HepG2 (cell line): ENCODE data around the gene CPNE2. TPM values are rescaled to one million over a fixed set of nuclear protein-coding genes. Genes with fewer than 3 reads are reported as not detected.
A peak's percentile ranks its signal among the peaks of the same experiment; 100 is the strongest.

Experiments
- ARNTL ChIP-seq: sonication (generic); formaldehyde crosslinking; IDR thresholded peaks from 2 replicates; pipeline ENCODE4 v1.4.0; 2020; ENCODE audit warnings: mild to moderate bottlenecking, missing genetic modification reagents
- CBX1 ChIP-seq: IDR thresholded peaks from one replicate; pipeline ENCODE4 v1.6.1; 2016; ENCODE audit warnings: antibody characterized with exemption, low read depth
- CENPX ChIP-seq: sonication (generic); formaldehyde crosslinking; IDR thresholded peaks from 2 replicates; pipeline ENCODE4 v1.9.0; 2021; ENCODE audit warnings: mild to moderate bottlenecking, missing genetic modification reagents, moderate library complexity
- DNMT3B ChIP-seq: conservative IDR thresholded peaks from 2 replicates; pipeline ENCODE4 v1.6.1; 2016; ENCODE audit warnings: missing biosample characterization, control low read depth
- HOXA5 ChIP-seq: sonication (generic); formaldehyde crosslinking; IDR thresholded peaks from 2 replicates; pipeline ENCODE4 v1.4.0; 2020; ENCODE audit warnings: missing genetic modification reagents
- IRX3 ChIP-seq: sonication (generic); formaldehyde crosslinking; IDR thresholded peaks from 2 replicates; pipeline ENCODE4 v1.8.1; 2023; ENCODE audit warnings: mild to moderate bottlenecking, low read depth, missing genetic modification reagents, borderline replicate concordance
- KLF15 ChIP-seq: sonication (generic); formaldehyde crosslinking; IDR thresholded peaks from 2 replicates; pipeline ENCODE4 v1.8.1; 2023; ENCODE audit warnings: borderline replicate concordance, mild to moderate bottlenecking, inconsistent platforms, missing genetic modification reagents, mixed read lengths
- SRSF4 ChIP-seq: fragments of 200-400 bp; formaldehyde crosslinking; IDR thresholded peaks from one replicate; pipeline ENCODE4 v1.6.1; 2018; ENCODE audit warnings: mild to moderate bottlenecking, low read depth, low read length, moderate library complexity; ENCODE audit not compliant: poor library complexity, severe bottlenecking
- TEAD3 ChIP-seq: optimal IDR thresholded peaks from 2 replicates; pipeline ENCODE3; 2016; ENCODE audit warnings: borderline replicate concordance
- TSC22D2 ChIP-seq: sonication (generic); formaldehyde crosslinking; IDR thresholded peaks from 2 replicates; pipeline ENCODE4 v1.5.1; 2020; ENCODE audit warnings: missing genetic modification reagents, mild to moderate bottlenecking, borderline replicate concordance
- XRCC5 ChIP-seq: fragments of 200-400 bp; formaldehyde crosslinking; optimal IDR thresholded peaks from 2 replicates; pipeline ENCODE3; 2017; ENCODE audit warnings: mild to moderate bottlenecking, low read length
- ZBTB3 ChIP-seq: sonication (generic); formaldehyde crosslinking; IDR thresholded peaks from 2 replicates; pipeline ENCODE4 v1.4.0; 2020; ENCODE audit warnings: low read depth, mild to moderate bottlenecking, moderate library complexity, missing genetic modification reagents, borderline replicate concordance
- ZNF333 ChIP-seq: sonication (generic); formaldehyde crosslinking; IDR thresholded peaks from 2 replicates; pipeline ENCODE4 v1.4.0; 2020; ENCODE audit warnings: mild to moderate bottlenecking, missing genetic modification reagents, borderline replicate concordance
- ZNF33B ChIP-seq: sonication (generic); formaldehyde crosslinking; IDR thresholded peaks from 2 replicates; pipeline ENCODE4 v1.5.1; 2020; ENCODE audit warnings: mild to moderate bottlenecking, missing genetic modification reagents
- ZSCAN21 ChIP-seq: sonication (generic); formaldehyde crosslinking; IDR thresholded peaks from 2 replicates; pipeline ENCODE4 v1.8.0; 2022; ENCODE audit warnings: mild to moderate bottlenecking, missing genetic modification reagents, moderate library complexity, borderline replicate concordance
- polyA plus RNA-seq, 8 experiments: library from polyadenylated mRNA; depleted of rRNA in 3 of 8; stranded (reverse) in 7 of 8; unstranded in 1 of 8; fragments of >200 nt; fragmentation: Illumina TruSeq in 4 of 8; extraction: Trizol in 4 of 8; gene quantifications; 2 replicates each; pipeline versions ENCODE4 v1.2.1 to v1.2.3, GENCODE V29; 2011 to 2016; ENCODE audit warnings: low read depth in 4 of 8, missing spikeins in 1 of 8, mixed read lengths in 1 of 8; ENCODE audit not compliant: insufficient read depth in 1 of 8
- total RNA-seq, 5 experiments: library from RNA; depleted of rRNA; stranded (reverse); fragments of >200 nt; fragmentation: Illumina TruSeq; extraction: Trizol; gene quantifications; 2 replicates each; pipeline ENCODE4 v1.2.3, GENCODE V29; 2016; ENCODE audit warnings: low read depth in 1 of 5
- TF ChIP-seq, protein P1 (sequence below): sonication (generic); formaldehyde crosslinking; IDR thresholded peaks from 2 replicates; pipeline ENCODE4 v1.9.0; 2022; ENCODE audit warnings: missing genetic modification reagents, mild to moderate bottlenecking, borderline replicate concordance
- TF ChIP-seq, protein P2 (sequence below): IDR thresholded peaks from 2 replicates; pipeline ENCODE4 v1.6.1; 2016; ENCODE audit warnings: mild to moderate bottlenecking, missing biosample characterization, missing genetic modification reagents
- TF ChIP-seq, protein P3 (sequence below): sonication (generic); formaldehyde crosslinking; conservative IDR thresholded peaks from 2 replicates; pipeline ENCODE4 v1.4.0; 2020; ENCODE audit warnings: missing genetic modification reagents
- TF ChIP-seq, protein P4 (sequence below): sonication (generic); formaldehyde crosslinking; IDR thresholded peaks from 2 replicates; pipeline ENCODE4 v1.5.0; 2020; ENCODE audit warnings: mild to moderate bottlenecking, missing genetic modification reagents, moderate library complexity
- TF ChIP-seq, protein P5 (sequence below): sonication (generic); formaldehyde crosslinking; IDR thresholded peaks from 2 replicates; pipeline ENCODE4 v1.4.0; 2020; ENCODE audit warnings: missing genetic modification reagents

Gene CPNE2
- total and polyA plus RNA-seq, 2 of the 13 experiments (the other 11 are each of a cell fraction or from before 2014, with no cell fraction given): 10.6 to 23.3 TPM

DNA sequence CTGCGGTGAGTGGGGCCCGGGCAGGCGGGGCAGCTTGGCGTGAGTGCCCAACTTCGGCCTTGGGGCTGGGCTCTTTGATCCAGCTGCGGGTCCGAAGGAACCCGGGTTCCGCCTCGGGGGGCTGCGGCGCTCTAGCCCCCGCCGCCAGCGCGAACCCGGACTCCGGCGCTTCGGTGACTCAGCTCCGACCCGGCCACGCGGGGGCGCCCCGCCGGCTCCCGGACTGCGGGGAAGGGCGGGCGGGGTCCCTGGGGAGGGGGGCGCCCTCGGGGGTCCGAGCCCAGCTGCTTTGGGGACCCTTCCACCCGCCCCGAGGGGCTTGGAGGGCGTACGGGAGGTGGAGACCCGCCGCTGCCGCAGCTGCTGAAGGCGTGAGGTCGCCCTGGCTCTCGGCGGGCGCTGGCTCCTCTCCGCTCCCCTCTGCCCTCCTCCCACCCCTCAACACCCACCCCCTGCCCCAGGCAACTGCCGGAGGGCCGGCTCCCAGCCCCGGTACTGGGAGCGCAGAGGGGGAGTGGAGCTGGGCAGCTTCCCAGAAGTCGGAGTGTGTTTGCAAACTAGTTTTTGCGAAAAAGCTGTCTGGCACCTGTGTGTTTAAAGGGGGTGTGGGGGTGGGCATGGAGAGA, 516 bp downstream of the CPNE2 start (continued):
- TF ChIP-seq ZBTB3 (CRISPR knock-in tag): no peak
- no peak for TF ChIP-seq IRX3
- no peak for TF ChIP-seq DNMT3B (CRISPR knock-in tag)
- TF ChIP-seq HOXA5 (CRISPR knock-in tag): peak; percentile 32; the same call in 1 of the 2 replicates
- TF ChIP-seq ZNF333 (CRISPR knock-in tag): no peak
- TF ChIP-seq, protein P1, sequence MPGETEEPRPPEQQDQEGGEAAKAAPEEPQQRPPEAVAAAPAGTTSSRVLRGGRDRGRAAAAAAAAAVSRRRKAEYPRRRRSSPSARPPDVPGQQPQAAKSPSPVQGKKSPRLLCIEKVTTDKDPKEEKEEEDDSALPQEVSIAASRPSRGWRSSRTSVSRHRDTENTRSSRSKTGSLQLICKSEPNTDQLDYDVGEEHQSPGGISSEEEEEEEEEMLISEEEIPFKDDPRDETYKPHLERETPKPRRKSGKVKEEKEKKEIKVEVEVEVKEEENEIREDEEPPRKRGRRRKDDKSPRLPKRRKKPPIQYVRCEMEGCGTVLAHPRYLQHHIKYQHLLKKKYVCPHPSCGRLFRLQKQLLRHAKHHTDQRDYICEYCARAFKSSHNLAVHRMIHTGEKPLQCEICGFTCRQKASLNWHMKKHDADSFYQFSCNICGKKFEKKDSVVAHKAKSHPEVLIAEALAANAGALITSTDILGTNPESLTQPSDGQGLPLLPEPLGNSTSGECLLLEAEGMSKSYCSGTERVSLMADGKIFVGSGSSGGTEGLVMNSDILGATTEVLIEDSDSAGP: 0 out of 2 replicates have a peak, but pooled peaks have one; percentile 2
- TF ChIP-seq ZNF33B (CRISPR knock-in tag): no peak
- TF ChIP-seq, protein P2, sequence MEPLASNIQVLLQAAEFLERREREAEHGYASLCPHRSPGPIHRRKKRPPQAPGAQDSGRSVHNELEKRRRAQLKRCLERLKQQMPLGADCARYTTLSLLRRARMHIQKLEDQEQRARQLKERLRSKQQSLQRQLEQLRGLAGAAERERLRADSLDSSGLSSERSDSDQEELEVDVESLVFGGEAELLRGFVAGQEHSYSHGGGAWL (CRISPR knock-in tag): peak; percentile 71; the same call in 1 of the 2 replicates
- no peak for TF ChIP-seq CBX1
- TF ChIP-seq XRCC5: no peak
- no peak for TF ChIP-seq SRSF4
- TF ChIP-seq CENPX: no peak
- TF ChIP-seq ARNTL (CRISPR knock-in tag): no peak
- TF ChIP-seq TEAD3 (CRISPR knock-in tag): no peak
- no peak for TF ChIP-seq TSC22D2 (CRISPR knock-in tag)
- 0 out of 2 replicates have a peak, but pooled peaks have one; percentile 14 for TF ChIP-seq KLF15 (CRISPR knock-in tag)
- TF ChIP-seq, protein P3, sequence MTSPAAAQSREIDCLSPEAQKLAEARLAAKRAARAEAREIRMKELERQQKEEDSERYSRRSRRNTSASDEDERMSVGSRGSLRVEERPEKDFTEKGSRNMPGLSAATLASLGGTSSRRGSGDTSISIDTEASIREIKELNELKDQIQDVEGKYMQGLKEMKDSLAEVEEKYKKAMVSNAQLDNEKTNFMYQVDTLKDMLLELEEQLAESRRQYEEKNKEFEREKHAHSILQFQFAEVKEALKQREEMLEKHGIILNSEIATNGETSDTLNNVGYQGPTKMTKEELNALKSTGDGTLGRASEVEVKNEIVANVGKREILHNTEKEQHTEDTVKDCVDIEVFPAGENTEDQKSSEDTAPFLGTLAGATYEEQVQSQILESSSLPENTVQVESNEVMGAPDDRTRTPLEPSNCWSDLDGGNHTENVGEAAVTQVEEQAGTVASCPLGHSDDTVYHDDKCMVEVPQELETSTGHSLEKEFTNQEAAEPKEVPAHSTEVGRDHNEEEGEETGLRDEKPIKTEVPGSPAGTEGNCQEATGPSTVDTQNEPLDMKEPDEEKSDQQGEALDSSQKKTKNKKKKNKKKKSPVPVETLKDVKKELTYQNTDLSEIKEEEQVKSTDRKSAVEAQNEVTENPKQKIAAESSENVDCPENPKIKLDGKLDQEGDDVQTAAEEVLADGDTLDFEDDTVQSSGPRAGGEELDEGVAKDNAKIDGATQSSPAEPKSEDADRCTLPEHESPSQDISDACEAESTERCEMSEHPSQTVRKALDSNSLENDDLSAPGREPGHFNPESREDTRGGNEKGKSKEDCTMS (CRISPR knock-in tag): no peak
- peak; percentile 50; the same call in 1 of the 2 replicates for TF ChIP-seq ZSCAN21 (CRISPR knock-in tag)
- TF ChIP-seq, protein P4, sequence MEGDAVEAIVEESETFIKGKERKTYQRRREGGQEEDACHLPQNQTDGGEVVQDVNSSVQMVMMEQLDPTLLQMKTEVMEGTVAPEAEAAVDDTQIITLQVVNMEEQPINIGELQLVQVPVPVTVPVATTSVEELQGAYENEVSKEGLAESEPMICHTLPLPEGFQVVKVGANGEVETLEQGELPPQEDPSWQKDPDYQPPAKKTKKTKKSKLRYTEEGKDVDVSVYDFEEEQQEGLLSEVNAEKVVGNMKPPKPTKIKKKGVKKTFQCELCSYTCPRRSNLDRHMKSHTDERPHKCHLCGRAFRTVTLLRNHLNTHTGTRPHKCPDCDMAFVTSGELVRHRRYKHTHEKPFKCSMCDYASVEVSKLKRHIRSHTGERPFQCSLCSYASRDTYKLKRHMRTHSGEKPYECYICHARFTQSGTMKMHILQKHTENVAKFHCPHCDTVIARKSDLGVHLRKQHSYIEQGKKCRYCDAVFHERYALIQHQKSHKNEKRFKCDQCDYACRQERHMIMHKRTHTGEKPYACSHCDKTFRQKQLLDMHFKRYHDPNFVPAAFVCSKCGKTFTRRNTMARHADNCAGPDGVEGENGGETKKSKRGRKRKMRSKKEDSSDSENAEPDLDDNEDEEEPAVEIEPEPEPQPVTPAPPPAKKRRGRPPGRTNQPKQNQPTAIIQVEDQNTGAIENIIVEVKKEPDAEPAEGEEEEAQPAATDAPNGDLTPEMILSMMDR (CRISPR knock-in tag): peak; percentile 72
- TF ChIP-seq, protein P5, sequence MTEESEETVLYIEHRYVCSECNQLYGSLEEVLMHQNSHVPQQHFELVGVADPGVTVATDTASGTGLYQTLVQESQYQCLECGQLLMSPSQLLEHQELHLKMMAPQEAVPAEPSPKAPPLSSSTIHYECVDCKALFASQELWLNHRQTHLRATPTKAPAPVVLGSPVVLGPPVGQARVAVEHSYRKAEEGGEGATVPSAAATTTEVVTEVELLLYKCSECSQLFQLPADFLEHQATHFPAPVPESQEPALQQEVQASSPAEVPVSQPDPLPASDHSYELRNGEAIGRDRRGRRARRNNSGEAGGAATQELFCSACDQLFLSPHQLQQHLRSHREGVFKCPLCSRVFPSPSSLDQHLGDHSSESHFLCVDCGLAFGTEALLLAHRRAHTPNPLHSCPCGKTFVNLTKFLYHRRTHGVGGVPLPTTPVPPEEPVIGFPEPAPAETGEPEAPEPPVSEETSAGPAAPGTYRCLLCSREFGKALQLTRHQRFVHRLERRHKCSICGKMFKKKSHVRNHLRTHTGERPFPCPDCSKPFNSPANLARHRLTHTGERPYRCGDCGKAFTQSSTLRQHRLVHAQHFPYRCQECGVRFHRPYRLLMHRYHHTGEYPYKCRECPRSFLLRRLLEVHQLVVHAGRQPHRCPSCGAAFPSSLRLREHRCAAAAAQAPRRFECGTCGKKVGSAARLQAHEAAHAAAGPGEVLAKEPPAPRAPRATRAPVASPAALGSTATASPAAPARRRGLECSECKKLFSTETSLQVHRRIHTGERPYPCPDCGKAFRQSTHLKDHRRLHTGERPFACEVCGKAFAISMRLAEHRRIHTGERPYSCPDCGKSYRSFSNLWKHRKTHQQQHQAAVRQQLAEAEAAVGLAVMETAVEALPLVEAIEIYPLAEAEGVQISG: peak; percentile 36; the same call in 1 of the 2 replicates
